Common myeloid progenitor, CD34-positive (primary cell): ENCODE measurements around the gene MUC4.
"Not testable (repeated sequence)": the region's sequence is repeated elsewhere in the genome, so short reads cannot be mapped to it uniquely, and the experiment has no call there.

ENCODE experiments used
- CTCF ChIA-PET: fragments of 350-600 bp; sonication (Branson Sonifier 250); formaldehyde crosslinking; loops from one replicate; lab custom pipeline; 2021; ENCODE audit warnings: antibody characterized with exemption; lab: Charles Lee
- POLR2A ChIA-PET: fragments of 350-600 bp; sonication (Branson Sonifier 250); formaldehyde crosslinking; loops from one replicate; lab custom pipeline; 2021; ENCODE audit warnings: antibody characterized with exemption; lab: Charles Lee
- DNase-seq, 3 donors: peaks; one replicate each; pipeline versions ENCODE4 v3.0.0 to v3.0.0-alpha.2; 2013
- H3K27ac ChIP-seq, 2 experiments: 1 replicate in 1 of 2; 2 replicates in 1 of 2; pipeline ENCODE4 v1.7.0; 2013; ENCODE audit warnings: inconsistent platforms in 2 of 2, low read length in 2 of 2, mild to moderate bottlenecking in 2 of 2, low read depth in 1 of 2, moderate library complexity in 1 of 2; ENCODE audit not compliant: severe bottlenecking in 2 of 2, insufficient read depth in 1 of 2, poor library complexity in 1 of 2
- H3K27me3 ChIP-seq, 5 experiments: replicated peaks in 2 of 5; 1 replicate in 3 of 5; 2 replicates in 2 of 5; pipeline versions ENCODE4 v1.6.1 to v1.7.0; 2013; ENCODE audit warnings: low read length in 4 of 5, mild to moderate bottlenecking in 2 of 5, moderate library complexity in 2 of 5, inconsistent platforms in 1 of 5; ENCODE audit not compliant: insufficient read depth in 5 of 5, control insufficient read depth in 4 of 5
- H3K36me3 ChIP-seq, 4 experiments: 1 replicate in 2 of 4; 2 replicates in 2 of 4; pipeline versions ENCODE4 v1.6.1 to v1.7.0; 2013; ENCODE audit warnings: low read length in 3 of 4, control low read depth in 1 of 4, mild to moderate bottlenecking in 1 of 4; ENCODE audit not compliant: control insufficient read depth in 4 of 4, insufficient read depth in 4 of 4
- H3K4me1 ChIP-seq, 4 experiments: 1 replicate in 3 of 4; 2 replicates in 1 of 4; pipeline versions ENCODE4 v1.6.1 to v1.7.1; 2013; ENCODE audit warnings: low read length in 3 of 4, mild to moderate bottlenecking in 3 of 4, control low read depth in 1 of 4, inconsistent platforms in 1 of 4, moderate library complexity in 1 of 4; ENCODE audit not compliant: control insufficient read depth in 4 of 4, insufficient read depth in 4 of 4; ENCODE audit errors: control extremely low read depth in 1 of 4
- H3K4me3 ChIP-seq, 7 experiments: 1 replicate in 4 of 7; 2 replicates in 3 of 7; pipeline versions ENCODE4 v1.5.1 to v1.7.0; 2013; ENCODE audit warnings: mild to moderate bottlenecking in 7 of 7, low read length in 6 of 7, moderate library complexity in 6 of 7, inconsistent platforms in 2 of 7, low read depth in 2 of 7, control low read depth in 1 of 7; ENCODE audit not compliant: insufficient read depth in 4 of 7, control insufficient read depth in 1 of 7; ENCODE audit errors: extremely low read depth in 1 of 7
- H3K9me3 ChIP-seq, 5 experiments: 1 replicate in 4 of 5; 2 replicates in 1 of 5; pipeline versions ENCODE4 v1.6.1 to v1.7.1; 2013; ENCODE audit warnings: low read length in 4 of 5, mild to moderate bottlenecking in 2 of 5, inconsistent platforms in 1 of 5, low read depth in 1 of 5, moderate library complexity in 1 of 5; ENCODE audit not compliant: control insufficient read depth in 4 of 5, insufficient read depth in 2 of 5; ENCODE audit errors: control extremely low read depth in 1 of 5
- WGBS: methylation state at CpG from one replicate; pipeline ENCODE4 v1.1.5; 2013; ENCODE audit not compliant: insufficient coverage; 5-methylcytosine and 5-hydroxymethylcytosine counted together

The MUC4 gene

DNA sequence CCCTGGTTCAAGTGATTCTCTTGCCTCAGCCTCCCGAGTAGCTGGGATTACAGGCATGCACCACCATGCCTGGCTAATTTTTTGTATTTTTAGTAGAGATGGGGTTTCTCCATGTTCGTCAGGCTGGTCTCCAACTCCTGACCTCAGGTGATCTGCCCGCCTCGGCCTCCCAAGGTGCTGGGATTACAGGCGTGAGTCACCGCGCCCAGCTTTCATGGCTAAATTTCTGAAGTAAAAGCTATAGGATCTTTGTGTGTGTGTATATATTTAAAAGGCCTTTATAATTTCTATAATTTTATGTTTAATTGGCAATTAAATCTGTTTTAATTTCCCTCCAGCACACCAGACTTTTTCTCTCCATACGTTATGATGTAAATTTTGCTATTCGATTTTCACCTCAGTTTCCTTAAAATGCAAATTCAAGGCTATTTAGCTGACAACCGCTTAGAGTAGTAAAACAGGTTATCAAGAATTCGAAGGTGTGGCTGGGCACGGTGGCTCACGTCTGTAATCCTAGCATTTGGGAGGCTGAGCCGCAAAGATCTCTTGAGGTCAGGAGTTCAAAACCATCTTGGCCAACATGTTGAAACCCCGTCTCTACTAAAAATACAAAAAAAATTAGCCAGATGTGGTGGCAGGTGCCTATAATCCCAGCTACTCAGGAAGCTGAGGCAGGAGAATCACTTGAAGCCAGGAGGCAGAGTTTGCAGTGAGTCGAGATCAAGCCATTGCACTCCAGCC lies 92.0 kb downstream of the MUC4 start:
- POLR2A ChIA-PET, H3K27ac ChIP-seq, H3K4me1 ChIP-seq, H3K9me3 ChIP-seq, DNase-seq, H3K27me3 ChIP-seq, H3K36me3 ChIP-seq, H3K4me3 ChIP-seq: not testable (repeated sequence)
- CTCF ChIA-PET: interaction anchor here (0.6 to 1.7 kb wide), 3 partner anchors 10 to 198 kb away, joined by 3 read pairs; no protein-coding TSS in a partner anchor
- 94% methylated on average over 11 of the region's 16 CpGs for WGBS

DNA sequence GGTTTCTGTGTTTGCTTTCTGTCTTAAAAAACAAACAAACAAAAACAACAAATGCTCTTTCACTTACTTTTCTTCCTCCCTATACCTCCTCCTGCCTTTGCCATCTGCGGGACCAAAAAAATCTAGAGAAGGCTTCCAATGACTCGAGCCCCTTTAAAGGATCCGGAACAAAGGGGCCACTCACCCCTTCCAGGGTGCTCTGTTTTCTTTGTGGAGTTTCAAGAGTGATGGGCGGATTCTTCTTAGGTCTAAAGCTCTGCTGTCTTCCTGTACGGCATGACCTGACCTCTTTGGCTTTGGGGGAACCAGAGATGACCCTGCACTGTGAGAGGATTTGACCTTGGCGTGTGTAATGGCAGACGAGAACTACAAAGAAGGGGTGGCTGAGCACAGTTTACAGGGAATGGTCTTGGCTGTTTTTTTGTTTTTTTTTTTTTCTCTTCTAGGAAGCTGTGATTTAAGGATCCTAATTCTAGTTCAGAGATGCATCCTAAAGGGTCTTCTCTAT lies 93.2 kb downstream of the MUC4 start:
- Histone ChIP-seq H3K27ac (no peak overlapping the region), H3K4me3 (no peak overlapping the region), H3K27me3 (peaks cover 0 to 4% (median 0%) of the 10 kb centered on the region in 5 experiments), H3K9me3 (no peaks in the 10 kb centered on the region), H3K4me1 (no peaks in the 10 kb centered on the region), H3K36me3 (peaks cover 0 to 7% (median 2%) of the 10 kb centered on the region in 4 experiments)
- ChIA-PET CTCF (interaction anchor here (0.7 kb wide), 1 partner anchor 199 kb away, joined by 3 read pairs; no protein-coding TSS in a partner anchor), POLR2A (no interaction called here)
- 96% methylated on average over 7 of the region's 7 CpGs for WGBS
- DNase-seq: no peak

DNA sequence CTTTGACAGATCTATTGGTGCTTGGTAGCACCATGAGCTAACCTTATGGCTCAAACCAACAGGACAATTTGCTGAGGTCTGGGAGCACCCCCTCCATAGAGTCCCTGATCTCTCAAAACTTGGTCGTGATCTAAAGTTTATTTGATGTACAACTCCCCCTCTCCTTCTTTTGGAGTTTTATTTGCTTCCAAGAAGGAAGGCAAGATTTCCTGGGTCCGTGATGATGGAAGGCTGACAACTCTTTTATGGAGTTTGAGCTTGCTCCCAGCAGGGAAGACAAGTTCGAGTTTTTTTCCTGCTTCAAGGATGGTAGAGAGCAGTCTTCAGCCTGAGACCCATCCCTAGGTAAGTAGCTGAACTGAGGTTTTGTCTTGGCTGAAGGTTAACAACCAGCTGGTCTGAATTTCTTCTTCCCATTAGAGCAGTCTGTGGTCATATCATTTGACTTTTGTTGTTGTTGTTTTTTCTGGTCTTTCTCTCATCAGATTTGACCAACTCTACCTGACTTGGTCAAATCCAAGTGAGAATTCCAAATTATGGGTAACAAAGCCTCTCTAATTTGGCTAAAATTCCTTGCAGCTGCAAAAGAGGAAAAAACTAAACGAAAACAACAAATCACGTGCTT lies 93.8 kb downstream of the MUC4 start:
- H3K4me1 ChIP-seq: no peaks in the 10 kb centered on the region
- no peaks in the 10 kb centered on the region for H3K9me3 ChIP-seq
- POLR2A ChIA-PET: no interaction called here
- peaks cover 0 to 4% (median 0%) of the 10 kb centered on the region in 5 experiments for H3K27me3 ChIP-seq
- no peak for DNase-seq
- 89% methylated on average over 5 of the region's 5 CpGs for WGBS
- peaks cover 0 to 7% (median 2%) of the 10 kb centered on the region in 4 experiments for H3K36me3 ChIP-seq
- H3K27ac ChIP-seq: no peak overlapping the region
- CTCF ChIA-PET: no interaction called here
- no peak overlapping the region for H3K4me3 ChIP-seq

DNA sequence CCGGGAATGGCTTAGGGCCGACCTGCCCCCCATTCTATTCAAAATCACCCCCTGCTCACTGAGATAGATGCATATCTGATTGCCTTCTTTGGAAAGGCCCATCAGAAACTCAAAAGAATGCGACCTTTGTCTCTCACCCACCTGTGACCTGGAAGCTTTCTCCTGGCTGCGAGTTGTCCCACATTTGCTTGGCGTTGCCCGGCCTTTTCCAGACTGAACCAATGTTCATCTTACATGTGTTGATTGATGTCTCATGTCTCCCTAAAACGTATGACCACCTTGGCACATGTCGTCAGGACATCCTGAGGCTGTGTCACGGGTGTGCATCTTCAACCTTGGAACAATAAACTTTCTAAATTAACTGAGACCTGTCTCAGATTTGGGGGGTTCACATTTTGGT lies 94.3 kb downstream of the MUC4 start:
- Histone ChIP-seq H3K36me3 (peaks cover 0 to 7% (median 2%) of the 10 kb centered on the region in 4 experiments), H3K27ac (no peak overlapping the region), H3K4me1 (no peaks in the 10 kb centered on the region), H3K9me3 (no peaks in the 10 kb centered on the region), H3K4me3 (no peak overlapping the region), H3K27me3 (peaks cover 0 to 4% (median 0%) of the 10 kb centered on the region in 5 experiments)
- WGBS: 85% methylated on average over 9 of the region's 9 CpGs
- ChIA-PET CTCF (no interaction called here), POLR2A (no interaction called here)
- no peak for DNase-seq

DNA sequence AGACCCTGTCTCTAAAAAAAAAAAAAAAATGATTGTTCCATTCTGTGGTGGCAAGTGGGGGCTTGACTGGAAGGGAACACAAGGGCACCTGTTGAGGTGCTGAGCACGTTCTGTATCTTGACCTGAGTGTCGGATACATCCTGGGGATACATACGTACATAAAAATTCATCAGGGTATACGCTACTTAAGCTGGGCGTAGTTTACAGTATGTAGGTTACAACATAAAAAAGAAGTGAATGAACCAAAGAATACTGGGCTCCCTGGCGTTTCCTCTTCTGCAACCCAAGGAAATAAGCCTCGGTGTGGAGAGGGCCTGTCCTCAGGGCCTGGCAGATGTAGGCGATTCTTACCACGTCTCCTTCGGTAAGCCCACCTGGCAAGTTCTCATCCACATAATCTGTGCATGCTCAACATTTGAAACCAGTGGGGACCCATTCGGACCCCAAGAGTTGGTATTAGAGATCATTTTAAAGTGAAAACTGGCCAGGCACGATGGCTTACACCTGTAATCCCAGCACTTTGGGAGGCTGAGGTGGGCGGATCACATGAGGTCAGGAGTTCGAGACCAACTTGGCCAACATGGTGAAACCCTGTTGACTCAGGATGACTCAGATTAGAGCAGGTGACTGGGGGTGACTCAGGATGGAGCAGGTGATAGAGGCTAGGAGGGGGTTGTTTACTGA lies 96.0 kb downstream of the MUC4 start:
- peaks cover 0 to 4% (median 0%) of the 10 kb centered on the region in 5 experiments for H3K27me3 ChIP-seq
- 91% methylated on average over 14 of the region's 14 CpGs for WGBS
- peaks cover 0 to 7% (median 2%) of the 10 kb centered on the region in 4 experiments for H3K36me3 ChIP-seq
- H3K4me3 ChIP-seq: no peak overlapping the region
- no peaks in the 10 kb centered on the region for H3K9me3 ChIP-seq
- ChIA-PET CTCF (interaction anchor here (1.1 kb wide), 1 partner anchor 11 kb away, joined by 3 read pairs; no protein-coding TSS in a partner anchor), POLR2A (no interaction called here)
- no peak for DNase-seq
- H3K4me1 ChIP-seq: no peaks in the 10 kb centered on the region
- no peak overlapping the region for H3K27ac ChIP-seq

DNA sequence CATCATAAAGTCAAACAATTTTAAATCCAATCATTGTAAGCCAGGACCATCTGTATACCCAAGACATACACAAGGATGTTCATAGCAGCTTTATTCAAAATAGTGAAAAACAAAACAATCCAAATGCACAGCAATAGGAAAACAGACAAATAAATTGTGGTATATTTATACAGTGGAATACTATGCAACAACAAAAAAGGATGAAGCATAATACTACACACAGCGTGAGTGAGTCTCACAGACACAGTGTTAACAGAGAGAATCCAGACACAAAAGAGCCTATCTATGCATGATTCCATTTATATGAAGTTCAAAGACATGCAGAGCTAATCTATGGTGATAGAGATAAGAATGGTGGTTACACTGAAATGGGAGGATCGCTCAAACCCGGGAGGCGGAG lies 96.6 kb downstream of the MUC4 start:
- DNase-seq: no peak
- no peak overlapping the region for H3K27ac ChIP-seq
- WGBS: 67% methylated on average over 3 of the region's 4 CpGs
- H3K27me3 ChIP-seq: peaks cover 0 to 4% (median 0%) of the 10 kb centered on the region in 5 experiments
- H3K9me3 ChIP-seq: no peaks in the 10 kb centered on the region
- POLR2A ChIA-PET: no interaction called here
- CTCF ChIA-PET: interaction anchor here (1.1 kb wide), 1 partner anchor 11 kb away, joined by 3 read pairs; no protein-coding TSS in a partner anchor
- no peaks in the 10 kb centered on the region for H3K4me1 ChIP-seq
- peaks cover 0 to 7% (median 2%) of the 10 kb centered on the region in 4 experiments for H3K36me3 ChIP-seq
- H3K4me3 ChIP-seq: no peak overlapping the region
